Amniotic epithelial cell (primary cell): ENCODE data around the gene LCN1.
A peak's percentile ranks its signal among the peaks of the same experiment; 100 is the strongest.
"Not testable (repeated sequence)": the region's sequence is repeated elsewhere in the genome, so short reads cannot be mapped to it uniquely, and the experiment has no call there.

ENCODE experiments used
- DNase-seq: peaks from one replicate; pipeline ENCODE4 v3.0.0-alpha.2; 2010; ENCODE audit warnings: low read depth

The LCN1 gene

DNA sequence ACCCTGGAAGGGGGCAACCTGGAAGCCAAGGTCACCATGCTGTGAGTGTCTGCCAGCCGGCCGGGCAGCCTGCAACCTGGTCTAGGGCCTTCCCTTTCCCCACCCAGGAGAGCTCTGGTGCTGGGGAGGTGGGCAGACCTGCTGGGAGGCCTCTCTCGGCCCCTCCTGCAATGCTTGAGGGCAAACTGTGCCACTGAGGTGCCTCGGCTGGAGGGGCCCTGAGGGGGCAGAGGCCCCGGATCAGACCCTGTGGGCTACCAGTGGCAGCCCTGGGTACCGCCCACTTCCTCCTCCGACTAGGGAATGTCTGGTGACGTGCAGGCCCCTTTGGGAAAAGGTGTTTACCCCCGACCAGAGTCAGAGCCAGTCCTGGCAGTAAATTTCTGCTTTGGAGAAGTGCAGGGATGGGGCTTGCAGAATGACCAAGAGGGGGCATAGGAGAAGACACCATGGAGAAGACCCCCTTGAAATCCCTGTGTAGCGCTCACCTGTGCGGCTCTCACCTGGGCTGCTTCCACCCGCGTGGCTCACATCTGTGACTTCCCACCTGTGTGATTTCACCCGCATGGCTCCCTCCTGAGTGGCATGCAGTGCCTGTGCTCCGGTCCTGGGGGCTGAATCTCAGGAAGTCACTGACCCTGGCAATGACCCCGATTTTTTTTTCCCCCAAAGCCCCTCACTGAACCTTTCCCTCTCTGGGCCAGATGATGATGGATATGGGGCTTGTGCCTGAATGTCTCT, 1.1 kb downstream of the LCN1 start:
- no peak for DNase-seq

DNA sequence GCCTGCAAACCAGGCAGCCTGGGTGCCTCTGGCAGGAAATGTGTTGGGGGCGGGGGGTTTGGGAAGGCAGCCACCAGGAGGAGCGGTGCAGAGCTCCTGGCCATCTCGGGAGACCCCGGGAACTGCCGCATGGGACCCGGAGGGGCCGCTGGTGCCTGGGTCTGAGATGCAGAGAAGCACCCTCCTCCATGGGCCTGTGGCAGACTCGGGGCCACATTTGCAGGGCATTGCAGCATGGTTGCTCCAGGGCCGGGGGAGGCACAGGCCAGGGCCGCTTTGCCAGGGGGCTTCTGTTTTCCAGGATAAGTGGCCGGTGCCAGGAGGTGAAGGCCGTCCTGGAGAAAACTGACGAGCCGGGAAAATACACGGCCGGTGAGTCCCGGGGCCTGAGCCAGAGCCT, 1.7 kb downstream of the LCN1 start:
- no peak for DNase-seq

- no peak for DNase-seq
Observed at GRCh38 chr9:135523521-135524129, 2.4 kb downstream of the LCN1 start.

DNA sequence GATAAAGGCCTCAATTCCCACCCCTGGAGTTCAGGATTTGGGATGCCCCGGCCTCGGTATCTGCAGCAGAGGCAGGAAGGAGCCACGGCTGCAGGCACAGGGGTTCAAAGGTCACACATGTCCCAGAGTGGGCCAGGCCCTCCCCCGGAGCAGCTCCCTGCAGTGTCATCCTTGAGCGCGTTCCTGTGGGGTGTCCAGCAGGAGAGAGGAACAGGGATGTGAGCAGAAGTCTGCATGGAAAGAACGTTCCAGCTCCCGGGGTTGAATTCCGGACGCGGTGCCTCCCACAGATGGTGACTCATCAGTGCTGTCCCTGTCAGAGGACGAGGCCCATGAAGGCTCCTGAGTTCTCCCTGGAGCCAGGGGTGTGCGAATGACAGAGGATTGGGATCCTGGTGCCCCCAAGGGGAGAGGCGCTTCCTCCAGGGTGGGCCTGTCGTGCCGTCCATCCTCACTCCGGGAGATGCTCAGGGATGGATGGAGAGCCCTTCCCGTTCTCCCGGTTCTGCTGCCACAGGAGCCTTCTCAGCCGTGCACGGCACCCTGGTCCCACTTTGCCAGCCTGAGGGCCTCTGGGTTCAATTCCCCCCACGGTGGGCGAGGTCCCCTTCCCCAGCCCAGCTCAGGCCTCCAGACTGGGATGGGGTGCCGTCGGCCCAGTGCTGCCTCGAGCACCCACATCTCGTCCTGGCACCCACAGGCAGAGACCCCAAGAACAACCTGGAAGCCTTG, 3.1 kb downstream of the LCN1 start:
- DNase-seq = no peak

- no peak for DNase-seq
Observed at GRCh38 chr9:135525241-135526088, 4.2 kb downstream of the LCN1 start.

DNA sequence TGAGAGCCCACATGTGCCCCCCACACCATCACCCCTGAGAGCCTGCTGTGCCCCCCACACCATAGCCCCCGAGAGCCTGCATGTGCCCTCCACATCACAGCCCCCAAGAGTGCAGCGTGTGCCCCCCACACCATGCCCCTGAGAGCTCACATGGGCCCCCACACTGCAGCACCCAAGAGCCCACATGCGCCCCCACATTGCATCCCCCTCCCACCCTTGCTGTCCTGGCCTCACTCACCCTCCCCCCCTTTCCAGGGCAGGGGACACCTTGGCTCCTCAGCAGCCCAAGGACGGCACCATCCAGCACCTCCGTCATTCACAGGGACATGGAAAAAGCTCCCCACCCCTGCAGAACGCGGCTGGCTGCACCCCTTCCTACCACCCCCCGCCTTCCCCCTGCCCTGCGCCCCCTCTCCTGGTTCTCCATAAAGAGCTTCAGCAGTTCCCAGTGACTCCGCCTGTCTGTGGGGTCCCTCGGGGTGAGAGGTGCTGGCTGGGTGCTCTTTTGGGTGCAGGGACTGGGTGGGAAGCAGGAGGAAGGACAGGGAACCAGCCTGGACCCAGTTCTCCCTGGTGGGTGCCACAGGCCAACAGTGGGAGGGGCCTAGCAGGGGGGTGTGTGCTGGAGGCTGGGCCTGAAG, 5.0 kb downstream of the LCN1 start:
- DNase-seq = no peak

DNA sequence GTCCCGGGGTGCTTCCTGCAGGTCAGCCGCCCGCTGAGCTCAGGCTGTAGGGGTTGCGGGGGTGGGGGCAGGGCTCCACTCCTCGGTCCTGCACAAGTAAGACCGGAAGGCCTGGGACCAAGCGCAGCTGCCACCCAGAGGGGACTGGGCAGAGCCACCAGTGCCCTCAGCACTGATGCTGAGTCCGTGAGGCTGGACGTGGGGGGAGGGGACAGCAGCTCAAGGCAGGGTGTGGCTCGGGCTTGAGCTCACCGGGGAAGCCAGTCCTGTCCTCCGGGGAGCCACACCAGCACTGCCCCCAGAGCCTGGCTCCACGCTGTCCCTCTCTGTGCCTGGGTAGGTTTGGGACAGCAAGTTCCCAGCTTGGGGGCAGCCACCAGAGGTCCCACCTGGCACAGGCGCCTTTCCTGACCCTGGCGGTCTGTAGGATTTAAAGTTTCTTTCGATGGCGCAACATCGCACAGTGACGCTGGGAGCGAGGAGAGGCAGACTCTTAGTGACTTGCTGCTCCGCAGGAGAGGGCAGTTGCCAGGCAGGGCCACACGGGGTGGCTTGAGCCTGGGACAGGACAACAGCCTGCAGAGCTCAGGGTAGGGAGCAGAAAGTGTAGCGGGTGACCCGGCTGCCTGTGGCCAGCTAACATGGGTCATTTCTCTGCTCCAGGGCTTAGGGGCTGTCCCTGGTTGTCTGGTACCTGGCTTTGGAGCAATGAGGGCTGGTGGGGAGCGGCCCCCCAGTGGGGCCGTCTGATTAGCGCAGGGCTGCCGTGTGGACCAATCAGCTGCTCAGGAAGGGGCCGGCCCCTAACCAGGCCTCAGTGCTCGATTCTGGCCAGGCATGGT, 5.7 kb downstream of the LCN1 start:
- DNase-seq = no peak

DNA sequence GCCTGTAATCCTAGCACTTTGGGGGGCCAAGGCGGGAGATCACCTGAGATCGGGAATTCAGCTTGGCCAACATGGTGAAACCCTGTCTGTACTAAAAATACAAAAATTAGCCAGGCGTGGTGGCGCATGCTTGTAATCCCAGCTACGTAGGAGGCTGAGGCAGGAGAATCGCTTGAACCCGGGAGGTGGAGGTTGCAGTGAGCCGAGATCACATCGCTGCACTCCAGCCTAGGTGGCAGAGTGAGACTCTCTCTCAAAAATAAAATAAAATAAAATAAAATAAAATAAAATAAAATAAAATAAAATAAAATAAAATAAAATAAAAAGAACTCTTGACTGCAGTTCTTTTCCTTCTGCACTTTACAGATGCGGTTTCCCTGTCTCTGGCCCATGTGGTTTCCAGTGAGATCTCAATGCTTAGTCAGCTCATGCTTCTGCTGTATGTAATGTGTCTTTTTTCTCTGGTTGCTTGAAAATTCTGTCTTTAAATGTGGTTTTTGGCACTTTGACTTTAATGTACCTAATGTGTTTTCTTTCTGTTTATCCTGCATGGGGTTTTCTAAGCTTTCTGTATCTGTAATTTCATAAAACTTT, 7.7 kb downstream of the LCN1 start:
- not testable (repeated sequence) for DNase-seq

GRCh38 chr9:135530146-135530545, 8.9 kb downstream of the LCN1 start:
- DNase-seq = no peak

- DNase-seq = no peak
Observed at GRCh38 chr9:135531096-135531495, 9.9 kb downstream of the LCN1 start.

- DNase-seq = no peak
Observed at GRCh38 chr9:135533113-135533512, 11.9 kb downstream of the LCN1 start.

DNA sequence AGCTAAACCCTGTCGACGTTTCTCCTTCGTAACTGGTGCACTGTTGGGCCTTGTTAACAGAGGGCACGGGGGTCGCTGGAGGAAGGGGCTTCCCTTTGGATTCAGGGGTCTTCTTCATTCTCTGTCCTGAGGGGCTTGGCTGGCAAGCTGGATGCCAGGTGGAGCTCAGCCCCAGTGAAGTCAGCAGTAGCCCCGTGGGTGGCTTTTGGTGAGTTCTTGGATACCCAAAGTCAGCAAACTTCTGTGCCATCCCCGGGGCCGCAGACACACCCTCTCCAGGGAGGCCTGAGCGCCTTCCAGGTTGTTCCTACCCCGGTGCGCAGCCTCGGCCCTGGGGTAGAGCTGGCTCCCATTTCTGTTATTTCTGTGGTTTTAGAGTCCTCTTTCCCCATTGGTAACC, 12.4 kb downstream of the LCN1 start:
- no peak for DNase-seq

GRCh38 chr9:135534192-135534711, 13.0 kb downstream of the LCN1 start:
- DNase-seq = peak; percentile 91

DNA sequence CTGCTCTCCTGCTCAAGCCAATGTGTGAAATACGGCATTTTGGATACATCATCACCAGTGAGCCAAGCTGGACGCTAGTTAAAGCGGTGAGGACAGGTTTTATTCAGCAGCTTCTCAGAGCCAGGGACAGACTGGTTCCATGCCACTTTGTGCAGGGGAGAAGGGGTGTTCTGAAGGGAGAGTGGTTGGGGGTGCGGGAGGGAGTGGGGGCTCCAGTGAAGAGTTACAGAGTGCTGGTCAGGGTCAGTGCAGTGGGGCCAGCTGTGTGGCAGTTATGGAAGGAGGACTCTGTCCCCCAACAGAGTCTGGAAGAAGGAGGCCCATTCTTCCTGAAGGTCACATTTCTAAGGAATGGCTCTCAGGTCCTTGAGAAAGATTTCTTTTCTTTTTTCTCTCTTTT, 13.6 kb downstream of the LCN1 start:
- DNase-seq = not testable (repeated sequence)

GRCh38 chr9:135535631-135536030, 14.4 kb downstream of the LCN1 start:
- DNase-seq = peak; percentile 23

DNA sequence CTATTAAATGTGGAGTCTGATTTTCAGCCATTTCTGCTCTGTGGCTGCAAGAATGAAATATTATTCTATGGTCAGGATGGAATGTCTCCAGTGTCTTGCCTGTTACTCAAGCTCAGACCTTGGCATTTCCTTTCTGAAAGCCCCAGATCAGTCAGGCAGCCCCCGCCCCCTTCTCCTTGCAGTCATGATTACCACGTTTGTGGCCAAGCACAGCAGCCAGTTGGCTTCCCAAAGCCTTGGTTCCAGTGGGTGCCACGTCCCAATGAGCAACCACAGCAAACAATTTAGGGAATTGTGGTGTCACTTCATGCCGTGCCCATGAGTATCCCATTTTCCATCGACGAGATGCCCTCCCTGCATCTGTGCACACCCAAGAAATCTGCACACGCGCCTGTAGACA, 15.0 kb downstream of the LCN1 start:
- DNase-seq = peak; percentile 98

GRCh38 chr9:135543262-135543894, 22.1 kb downstream of the LCN1 start:
- DNase-seq = peak; percentile 98

- DNase-seq = no peak
Observed at GRCh38 chr9:135544981-135545635, 23.9 kb downstream of the LCN1 start.

DNA sequence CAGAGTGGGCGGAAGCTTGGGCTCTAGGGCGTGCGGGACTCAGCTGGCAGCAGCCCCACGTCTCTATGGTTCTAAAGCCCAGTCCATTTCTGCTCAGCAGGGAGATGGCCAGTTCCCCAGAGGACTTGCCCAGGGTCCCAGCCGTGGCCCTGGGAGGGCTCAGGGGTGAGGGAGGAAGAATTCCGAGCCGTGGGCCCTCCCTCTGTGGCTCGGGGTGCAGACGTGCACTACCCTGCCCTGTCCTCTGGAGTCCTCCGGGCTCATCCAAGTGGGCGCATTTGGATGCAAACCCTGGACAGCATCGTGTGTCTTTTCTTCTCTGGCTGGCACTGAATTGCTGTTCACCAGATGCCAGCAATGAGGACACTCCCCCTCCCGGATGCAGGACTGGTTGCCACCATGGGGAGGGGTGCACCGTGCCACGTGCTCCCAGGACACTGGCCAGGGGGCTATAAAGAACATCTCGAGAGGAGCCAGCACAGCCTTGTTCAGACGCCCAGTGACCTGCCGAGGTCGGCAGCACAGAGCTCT, 24.5 kb downstream of the LCN1 start, which contains the start of gene OBP2A:
TSS of gene OBP2A (plus strand) at position 481 of the 531 bp plus-strand sequence. CDS start 55 bp downstream, outside the sequence.
- DNase-seq = not testable (repeated sequence)
